GM10847 (cell line): Measurements from ENCODE around the gene MAML3.

Experiments used
- POLR2A ChIP-seq: IDR thresholded peaks from 2 replicates; pipeline ENCODE4 v1.6.1; 2011; ENCODE audit not compliant: insufficient read length; ENCODE audit errors: extremely low read depth

Gene MAML3

GRCh38 chr4:139692309-139693012, 461.5 kb downstream of the MAML3 start:
- no peak for TF ChIP-seq POLR2A

- TF ChIP-seq POLR2A = no peak
Observed at GRCh38 chr4:139690419-139690818, 463.6 kb downstream of the MAML3 start.

- no peak for TF ChIP-seq POLR2A
Observed at GRCh38 chr4:139689093-139689722, 464.8 kb downstream of the MAML3 start.

GRCh38 chr4:139686988-139687387, 467.0 kb downstream of the MAML3 start:
- no peak for TF ChIP-seq POLR2A

- no peak for TF ChIP-seq POLR2A
Observed at GRCh38 chr4:139686130-139686529, 467.9 kb downstream of the MAML3 start.

- TF ChIP-seq POLR2A = no peak
Observed at GRCh38 chr4:139685180-139685579, 468.8 kb downstream of the MAML3 start.

- no peak for TF ChIP-seq POLR2A
Observed at GRCh38 chr4:139684351-139684750, 469.6 kb downstream of the MAML3 start.

GRCh38 chr4:139682741-139683151, 471.2 kb downstream of the MAML3 start:
- no peak for TF ChIP-seq POLR2A

GRCh38 chr4:139682309-139682708, 471.7 kb downstream of the MAML3 start:
- no peak for TF ChIP-seq POLR2A

- TF ChIP-seq POLR2A = no peak
Observed at GRCh38 chr4:139676913-139677585, 476.9 kb downstream of the MAML3 start.

- TF ChIP-seq POLR2A = no peak
Observed at GRCh38 chr4:139676365-139676764, 477.6 kb downstream of the MAML3 start.

GRCh38 chr4:139675651-139676050, 478.3 kb downstream of the MAML3 start:
- TF ChIP-seq POLR2A = no peak

- TF ChIP-seq POLR2A = no peak
Observed at GRCh38 chr4:139674875-139675550, 479.0 kb downstream of the MAML3 start.

- TF ChIP-seq POLR2A = no peak
Observed at GRCh38 chr4:139672732-139673131, 481.3 kb downstream of the MAML3 start.

- no peak for TF ChIP-seq POLR2A
Observed at GRCh38 chr4:139672215-139672614, 481.8 kb downstream of the MAML3 start.

- no peak for TF ChIP-seq POLR2A
Observed at GRCh38 chr4:139670775-139671174, 483.2 kb downstream of the MAML3 start.
